K562 (cell line): ENCODE data around the gene SPON1.

Source experiments
- GATA2 ChIP-seq: sonication (generic); formaldehyde crosslinking; IDR thresholded peaks from 2 replicates; pipeline ENCODE4 v1.4.0; 2020; ENCODE audit warnings: mild to moderate bottlenecking, missing genetic modification reagents
- IRF2 ChIP-seq: sonication (generic); formaldehyde crosslinking; IDR thresholded peaks from 2 replicates; pipeline ENCODE4 v1.8.1; 2022; ENCODE audit warnings: mild to moderate bottlenecking, missing genetic modification reagents
- ZNF175 ChIP-seq: fragments of 200-800 bp; sonication (Bioruptor generic); IDR thresholded peaks from 2 replicates; pipeline ENCODE4 v1.6.1; 2016; ENCODE audit warnings: low read depth, mild to moderate bottlenecking, missing genetic modification characterization, missing compliant biosample characterization
- ZNF232 ChIP-seq: sonication (generic); formaldehyde crosslinking; IDR thresholded peaks from 2 replicates; pipeline ENCODE4 v1.8.0; 2022; ENCODE audit warnings: mild to moderate bottlenecking, missing genetic modification reagents
- ZNF609 ChIP-seq: sonication (generic); formaldehyde crosslinking; IDR thresholded peaks from 2 replicates; pipeline ENCODE4 v1.8.1; 2023; ENCODE audit warnings: missing genetic modification reagents, mild to moderate bottlenecking, borderline replicate concordance
- ZNF79 ChIP-seq: fragments of 250-450 bp; sonication (Bioruptor Pico); IDR thresholded peaks from 2 replicates; pipeline ENCODE4 v1.4.0; 2020; ENCODE audit warnings: low read depth, mild to moderate bottlenecking, moderate library complexity

DNA sequence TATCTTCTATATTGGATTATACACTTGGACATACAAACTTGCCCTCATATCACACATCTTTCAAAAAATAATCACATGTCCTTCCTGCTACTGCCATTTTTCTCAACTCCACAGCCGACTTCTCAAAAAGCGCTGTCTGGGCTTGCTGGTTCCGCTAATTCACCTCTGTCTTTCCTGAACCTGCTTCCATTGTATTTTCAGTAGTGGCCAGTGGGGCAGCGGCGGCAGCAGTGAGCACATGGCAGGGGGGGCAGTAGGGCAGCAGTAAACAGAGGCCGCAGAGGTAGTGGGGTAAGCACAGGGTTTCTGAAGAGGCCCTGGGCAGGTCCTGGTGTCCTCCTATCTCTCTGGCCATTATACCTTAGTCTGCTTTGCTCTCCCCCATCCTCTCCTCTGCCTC is 270.1 kb downstream of the SPON1 start:
- TF ChIP-seq IRF2 (CRISPR knock-in tag) (no peak), GATA2 (CRISPR knock-in tag) (no peak), ZNF79 (CRISPR knock-in tag) (no peak), ZNF609 (no peak), ZNF175 (CRISPR knock-in tag) (no peak), ZNF232 (CRISPR knock-in tag) (no peak)
